DMS 273 treated with DMSO at 0.1 percent for 48 hours (cell line): Measurements from ENCODE around the gene ADGRD1.

ENCODE experiments used
- DNase-seq: peaks from one replicate; lab custom pipeline; 2025; lab: John Stamatoyannopoulos, UW

ADGRD1 gene

DNA sequence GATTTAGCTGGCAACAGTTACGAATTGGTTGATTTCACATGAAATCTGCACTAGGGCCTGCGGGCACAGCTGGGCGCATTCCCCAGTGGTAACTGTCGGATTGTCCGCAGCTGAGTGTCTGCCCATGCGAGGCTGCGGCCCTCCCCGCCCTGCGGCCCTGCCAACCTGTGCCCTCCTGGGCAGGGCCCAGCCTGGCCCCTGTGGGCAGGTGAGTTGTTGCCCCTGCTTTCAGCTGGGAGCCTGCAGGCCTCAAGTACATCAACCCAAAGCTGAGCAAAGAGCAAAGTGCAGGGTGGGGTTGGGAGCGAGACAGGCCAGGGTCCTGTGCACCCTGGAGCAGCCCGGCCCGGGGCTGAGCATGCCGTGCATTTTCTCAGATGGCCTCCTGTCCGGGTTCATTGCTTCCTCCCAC, 89.1 kb downstream of the ADGRD1 start:
- no peak for DNase-seq

DNA sequence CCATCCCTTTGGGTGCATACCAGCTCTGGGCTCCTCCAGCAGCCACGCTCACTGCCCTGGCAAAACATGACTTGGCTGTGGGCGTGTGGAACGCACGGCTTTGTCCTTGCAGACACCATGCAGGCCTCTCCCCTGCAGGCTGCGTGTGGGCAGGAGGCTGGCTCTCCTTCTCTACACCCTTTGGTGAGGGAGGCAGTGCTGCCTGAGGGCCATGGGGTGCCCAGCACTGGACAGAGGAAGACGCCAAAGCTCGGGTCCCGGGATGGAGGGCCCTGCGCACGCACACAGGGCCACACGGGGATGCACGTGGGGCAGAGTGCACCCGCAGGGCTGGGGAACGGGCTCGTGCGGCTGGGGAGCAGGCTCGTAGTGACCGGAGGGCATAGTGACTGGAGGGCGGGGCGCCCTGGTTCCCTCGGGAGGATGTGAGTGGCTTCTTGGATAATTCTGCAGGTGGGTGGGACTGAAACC, 89.7 kb downstream of the ADGRD1 start:
- no peak for DNase-seq

GRCh38 chr12:131044136-131044535, 90.4 kb downstream of the ADGRD1 start:
- DNase-seq = no peak

- DNase-seq = no peak
Measured at GRCh38 chr12:131044760-131045381, 91.2 kb downstream of the ADGRD1 start.

GRCh38 chr12:131045705-131046460, 92.2 kb downstream of the ADGRD1 start:
- DNase-seq = no peak

DNA sequence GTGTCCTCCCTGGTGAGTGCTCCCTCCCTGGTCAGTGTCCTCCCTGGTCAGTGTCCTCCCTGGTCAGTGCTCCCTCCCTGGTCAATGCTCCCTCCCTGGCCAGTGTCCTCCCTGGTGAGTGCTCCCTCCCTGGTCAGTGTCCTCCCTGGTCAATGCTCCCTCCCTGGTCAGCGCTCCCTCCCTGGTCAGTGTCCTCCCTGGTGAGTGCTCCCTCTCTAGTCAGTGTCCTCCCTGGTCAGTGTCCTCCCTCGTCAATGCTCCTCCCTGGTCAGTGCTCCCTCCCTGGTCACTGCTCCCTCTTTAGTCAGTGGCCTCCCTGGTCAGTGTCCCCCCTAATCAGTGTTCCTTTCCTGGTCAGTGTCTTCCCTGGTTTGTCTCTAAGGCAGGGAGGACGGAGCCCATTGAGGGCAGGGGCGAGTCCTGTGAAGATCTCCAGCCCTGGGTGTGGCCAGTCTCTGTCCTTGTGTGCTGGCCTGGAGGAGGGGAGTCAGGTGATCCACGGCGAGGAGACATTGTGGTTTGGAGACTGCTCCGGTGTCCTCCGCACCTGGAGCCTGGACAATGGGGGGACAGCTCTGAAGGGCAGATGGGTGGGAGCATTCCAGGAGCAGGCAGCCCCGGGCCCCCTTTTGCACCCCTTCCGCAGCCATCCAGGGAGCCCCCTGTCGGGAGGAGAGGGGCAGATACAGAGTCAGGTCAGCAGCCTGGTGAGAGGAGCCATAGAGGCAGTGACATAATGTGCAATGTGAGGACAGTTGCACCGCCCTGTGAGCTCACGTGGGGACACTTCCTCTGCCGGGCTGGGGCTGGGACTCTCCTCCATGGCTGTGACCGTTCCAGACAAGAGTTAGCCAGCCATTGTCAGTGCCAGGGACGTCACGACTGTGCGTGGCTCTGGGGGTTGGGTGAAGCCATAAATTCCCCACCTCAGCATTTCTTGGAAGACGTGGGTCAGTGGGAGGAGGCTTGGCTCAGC, 93.4 kb downstream of the ADGRD1 start:
- no peak for DNase-seq

- DNase-seq = no peak
Measured at GRCh38 chr12:131047789-131048610, 94.3 kb downstream of the ADGRD1 start.

DNA sequence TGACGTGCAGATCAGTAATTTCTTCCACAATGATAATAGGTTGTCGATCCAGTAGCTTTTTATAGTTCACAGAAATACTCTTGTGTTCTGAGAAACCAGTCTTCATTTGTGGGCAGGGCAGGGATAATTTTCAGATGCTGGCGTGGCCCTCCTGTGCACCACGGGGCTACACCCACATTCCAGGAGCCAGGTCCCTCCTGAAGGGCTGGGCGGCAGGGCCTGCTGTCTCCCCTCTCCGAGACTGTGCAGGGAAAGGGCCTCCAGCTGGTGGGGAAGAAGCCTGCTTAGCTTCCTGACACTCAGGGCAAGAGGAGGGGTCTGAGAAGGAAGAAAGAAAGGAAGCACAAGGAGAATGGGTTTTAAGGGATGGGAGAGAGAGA, 94.9 kb downstream of the ADGRD1 start:
- no peak for DNase-seq

DNA sequence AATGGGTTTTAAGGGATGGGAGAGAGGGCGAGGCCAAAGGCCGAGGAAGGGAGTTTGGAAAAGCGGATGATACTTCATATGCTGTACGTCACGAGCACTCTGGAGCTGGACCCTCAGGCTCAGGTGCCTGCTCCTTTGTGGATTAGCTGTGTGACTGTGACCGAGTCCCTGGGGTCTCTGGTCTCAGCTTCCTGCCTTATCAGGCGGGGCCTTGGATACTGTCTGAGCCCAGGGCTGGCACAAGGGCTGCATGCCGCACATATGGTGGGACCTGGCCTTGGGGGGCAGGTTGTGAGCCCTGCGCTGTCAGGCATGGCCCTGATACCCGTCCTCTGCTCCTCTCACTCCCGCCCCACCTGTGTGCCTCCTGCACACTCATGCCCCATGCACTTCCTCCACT, 95.3 kb downstream of the ADGRD1 start:
- DNase-seq = no peak

DNA sequence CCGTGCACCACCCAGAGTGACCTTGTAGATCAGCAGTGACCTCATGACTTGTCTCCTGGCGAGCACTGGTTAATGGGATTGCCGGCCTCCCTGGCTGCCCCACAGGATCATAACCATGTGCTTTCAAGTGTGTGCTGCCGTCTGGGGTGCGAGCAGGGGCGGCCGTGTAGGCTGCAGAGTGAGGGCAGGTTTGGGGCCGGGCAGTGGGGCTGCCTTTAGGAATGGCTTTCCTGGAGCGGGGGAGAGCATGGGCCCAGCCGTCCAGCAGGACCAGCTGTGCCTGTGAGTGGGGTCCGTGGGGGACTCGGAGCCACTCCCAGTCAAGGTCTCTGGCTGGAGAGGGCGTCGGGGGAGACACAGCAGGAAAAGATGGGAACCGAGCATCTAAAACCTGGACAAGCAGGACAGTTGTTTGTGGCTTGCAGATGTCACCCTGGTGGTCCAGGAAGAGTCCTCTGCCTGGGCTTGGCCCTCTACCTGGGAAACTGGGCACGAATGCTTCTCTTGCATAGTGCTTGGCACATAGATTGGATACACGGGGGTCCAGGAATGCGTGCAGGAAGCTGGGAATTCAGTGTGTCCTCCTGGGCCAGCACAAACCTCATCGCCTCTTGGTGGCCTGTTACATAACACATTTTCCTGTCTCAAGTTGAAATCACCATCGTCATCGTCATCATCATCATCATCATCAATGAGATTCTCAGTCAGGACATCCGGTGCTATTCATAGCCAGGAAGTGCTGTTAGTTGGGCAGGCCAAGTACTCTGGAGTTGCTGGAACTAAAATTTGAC, 96.0 kb downstream of the ADGRD1 start:
- DNase-seq = no peak

DNA sequence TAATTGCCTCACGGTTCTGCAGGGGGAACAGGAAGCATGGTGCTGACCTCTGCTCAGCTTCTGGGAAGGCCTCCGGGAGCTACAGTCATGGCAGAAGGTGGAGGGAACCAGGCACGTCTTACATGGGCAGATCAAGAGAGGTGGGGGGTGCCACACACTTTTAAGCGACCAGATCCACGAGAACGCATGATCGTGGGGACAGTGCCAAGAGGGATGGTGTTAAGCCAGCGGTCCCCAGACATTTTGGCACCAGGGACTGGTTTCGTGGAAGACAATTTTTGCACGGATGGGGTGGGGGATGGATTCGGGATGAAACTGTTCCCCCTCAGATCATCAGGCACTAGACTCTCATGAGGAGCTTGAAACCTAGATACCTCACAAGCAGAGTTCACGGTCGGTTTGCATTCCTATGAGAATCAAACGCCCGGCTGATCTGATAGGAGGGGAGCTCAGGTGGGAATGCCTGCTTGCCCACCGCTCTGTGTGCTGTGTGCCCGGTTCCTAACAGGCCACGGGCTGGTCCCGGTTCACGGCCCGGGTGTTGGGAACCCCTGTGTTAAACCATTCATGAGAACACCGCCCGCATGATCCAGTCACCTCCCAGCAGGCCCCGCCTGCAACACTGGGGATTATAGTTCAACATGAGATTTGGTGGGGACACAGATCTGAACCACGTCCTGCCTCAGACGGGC, 96.9 kb downstream of the ADGRD1 start:
- no peak for DNase-seq

- DNase-seq = no peak
Measured at GRCh38 chr12:131051155-131051473, 97.4 kb downstream of the ADGRD1 start.

DNA sequence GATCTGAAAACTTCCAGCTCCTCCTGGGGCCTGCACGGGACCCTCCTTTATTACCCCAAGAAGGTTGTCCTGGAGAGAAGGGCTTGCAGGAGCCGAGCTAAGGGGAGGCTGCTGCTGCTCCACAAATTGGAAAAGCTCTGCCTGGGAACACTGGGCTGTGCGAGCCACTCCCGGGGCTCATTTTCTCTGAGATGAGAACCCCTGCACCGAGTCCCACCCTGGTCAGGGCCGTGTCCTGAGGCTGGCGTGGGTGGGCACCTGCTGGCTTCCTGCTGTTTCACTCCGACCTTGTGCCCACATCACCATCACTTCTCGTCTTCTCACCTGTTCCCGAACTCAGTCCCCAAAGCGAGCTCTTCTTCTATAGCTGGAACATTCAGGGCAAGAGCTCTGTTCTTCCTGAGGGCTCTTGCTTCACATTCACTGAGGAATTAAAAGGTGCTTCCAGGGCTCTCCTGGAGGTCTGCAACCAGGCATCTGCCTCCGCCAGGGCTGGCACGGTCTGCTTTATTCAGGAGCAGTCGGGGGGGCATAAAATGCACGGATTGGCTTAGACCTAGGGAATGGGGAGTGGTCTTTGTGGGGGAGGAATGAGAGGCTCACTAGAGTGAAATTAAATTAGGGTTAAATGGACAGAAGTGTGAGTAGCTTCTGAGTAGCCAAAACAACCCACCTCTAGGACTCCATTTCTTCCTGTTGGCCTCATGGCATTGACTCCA, 98.5 kb downstream of the ADGRD1 start:
- no peak for DNase-seq

GRCh38 chr12:131052929-131053328, 99.2 kb downstream of the ADGRD1 start:
- no peak for DNase-seq

- DNase-seq = no peak
Measured at GRCh38 chr12:131053567-131053966, 99.9 kb downstream of the ADGRD1 start.

- DNase-seq = no peak
Measured at GRCh38 chr12:131054345-131055092, 100.8 kb downstream of the ADGRD1 start.

DNA sequence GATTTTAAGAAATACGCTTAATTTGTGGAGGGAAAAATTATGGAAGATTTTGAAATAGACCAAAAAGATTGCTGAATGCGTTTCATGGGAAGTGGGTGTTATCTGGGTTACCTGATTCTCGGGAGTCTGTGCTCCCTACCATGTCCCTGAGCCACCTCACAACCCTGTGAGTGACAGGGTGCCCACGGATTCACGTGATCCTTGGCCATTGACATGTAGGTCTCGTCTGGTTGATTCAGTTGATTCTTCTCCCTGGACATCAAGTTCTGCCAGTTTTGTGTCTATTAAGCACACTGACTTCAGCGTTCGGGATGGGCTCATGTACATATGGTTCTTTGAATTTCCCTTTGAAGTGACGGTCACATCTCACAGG, 101.4 kb downstream of the ADGRD1 start:
- DNase-seq = no peak

DNA sequence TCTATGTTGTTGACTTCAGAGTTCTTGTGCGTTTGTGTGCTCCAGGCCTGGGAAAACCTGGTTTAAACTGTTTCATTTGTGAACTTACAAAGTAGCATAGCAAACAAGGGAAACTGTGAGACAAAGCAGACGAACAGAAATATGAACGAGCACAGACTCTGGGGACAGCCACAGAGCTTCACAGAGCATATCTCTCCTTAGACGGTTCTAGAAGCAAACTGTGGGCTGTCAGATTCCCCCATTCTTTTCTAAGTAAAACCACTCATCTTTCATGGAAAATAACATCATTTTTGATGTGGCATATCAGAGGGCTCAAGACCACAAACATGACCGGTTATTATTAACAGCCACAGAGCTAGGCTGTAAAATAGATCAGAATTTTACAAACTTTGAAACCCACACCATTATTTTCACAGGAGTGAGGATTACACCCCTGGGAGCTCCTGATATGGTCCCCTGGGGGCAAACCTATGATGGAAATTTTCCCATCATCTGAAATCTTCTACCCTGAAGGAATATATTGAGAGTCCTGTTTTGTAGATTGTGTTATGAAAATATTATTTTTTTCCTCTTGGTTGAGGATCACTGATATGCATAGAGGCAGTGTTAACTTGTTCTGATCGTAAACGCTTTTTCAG, 102.0 kb downstream of the ADGRD1 start:
- DNase-seq = no peak

- DNase-seq = no peak
Measured at GRCh38 chr12:131056626-131057025, 102.9 kb downstream of the ADGRD1 start.
